SK-N-SH treated with all-trans-retinoic acid at 6 μM for 48 hours (cell line): ENCODE data around the gene FASN.

Source experiments
- ATAC-seq: fragments of 200-7000 bp; cut with Tn5 transposase; 3 replicates; pipeline ENCODE4 v1.9.1; 2020; ENCODE audit warnings: mild to moderate bottlenecking, moderate library complexity
- ARNTL ChIP-seq: fragments of 450-650 bp; formaldehyde crosslinking; IDR thresholded peaks from 2 replicates; pipeline ENCODE4 v1.5.0; 2020; ENCODE audit warnings: low read depth, mild to moderate bottlenecking, moderate library complexity, borderline replicate concordance
- BACH2 ChIP-seq: fragments of 250-450 bp; sonication (Bioruptor Pico); IDR thresholded peaks from 2 replicates; pipeline ENCODE4 v1.9.0; 2021; ENCODE audit warnings: mild to moderate bottlenecking, borderline replicate concordance
- CREB5 ChIP-seq: fragments of 250-450 bp; sonication (Bioruptor Pico); IDR thresholded peaks from 2 replicates; pipeline ENCODE4 v1.5.1; 2020; ENCODE audit warnings: low read depth, mild to moderate bottlenecking, moderate library complexity
- CSDC2 ChIP-seq: fragments of 250-450 bp; sonication (Bioruptor Pico); IDR thresholded peaks from 2 replicates; pipeline ENCODE4 v1.5.0; 2020; ENCODE audit warnings: mild to moderate bottlenecking, moderate library complexity
- CSRNP3 ChIP-seq: fragments of 250-450 bp; sonication (Bioruptor Pico); IDR thresholded peaks from 2 replicates; pipeline ENCODE4 v1.5.1; 2021; ENCODE audit warnings: mild to moderate bottlenecking, moderate library complexity
- ESRRG ChIP-seq: fragments of 250-450 bp; sonication (Bioruptor Pico); IDR thresholded peaks from 2 replicates; pipeline ENCODE4 v1.6.1; 2021; ENCODE audit warnings: mild to moderate bottlenecking
- GLIS3 ChIP-seq: fragments of 250-450 bp; sonication (Bioruptor Pico); IDR thresholded peaks from 2 replicates; pipeline ENCODE4 v1.5.0; 2020; ENCODE audit warnings: mild to moderate bottlenecking, moderate library complexity
- ISL1 ChIP-seq: fragments of 250-450 bp; sonication (Bioruptor Pico); IDR thresholded peaks from 2 replicates; pipeline ENCODE4 v2.1.2; 2022; ENCODE audit warnings: mild to moderate bottlenecking, moderate library complexity
- OSR1 ChIP-seq: fragments of 250-450 bp; sonication (Bioruptor Pico); IDR thresholded peaks from 2 replicates; pipeline ENCODE4 v1.8.0; 2022; ENCODE audit warnings: moderate library complexity, mild to moderate bottlenecking, inconsistent platforms
- PATZ1 ChIP-seq: fragments of 250-450 bp; sonication (Bioruptor Pico); IDR thresholded peaks from 2 replicates; pipeline ENCODE4 v1.8.0; 2020; ENCODE audit warnings: mild to moderate bottlenecking, moderate library complexity, borderline replicate concordance
- POU6F1 ChIP-seq: fragments of 250-450 bp; sonication (Bioruptor Pico); IDR thresholded peaks from 2 replicates; pipeline ENCODE4 v1.8.0; 2021; ENCODE audit warnings: low read depth, mild to moderate bottlenecking, moderate library complexity, borderline replicate concordance
- PPARA ChIP-seq: fragments of 250-450 bp; sonication (Bioruptor Pico); IDR thresholded peaks from 2 replicates; pipeline ENCODE4 v1.5.0; 2020; ENCODE audit warnings: mild to moderate bottlenecking, borderline replicate concordance
- RARB ChIP-seq: fragments of 250-450 bp; sonication (Bioruptor Pico); IDR thresholded peaks from 2 replicates; pipeline ENCODE4 v1.8.0; 2021; ENCODE audit warnings: mild to moderate bottlenecking, moderate library complexity
- SNAI2 ChIP-seq: fragments of 250-450 bp; sonication (Bioruptor Pico); IDR thresholded peaks from 2 replicates; pipeline ENCODE4 v1.5.0; 2020; ENCODE audit warnings: mild to moderate bottlenecking, moderate library complexity
- TCF4 ChIP-seq: fragments of 250-450 bp; sonication (Bioruptor Pico); IDR thresholded peaks from 2 replicates; pipeline ENCODE4 v1.8.0; 2021; ENCODE audit warnings: mild to moderate bottlenecking, moderate library complexity, borderline replicate concordance
- TOX ChIP-seq: fragments of 250-450 bp; sonication (Bioruptor Pico); IDR thresholded peaks from 2 replicates; pipeline ENCODE4 v1.8.0; 2021; ENCODE audit warnings: mild to moderate bottlenecking, moderate library complexity, borderline replicate concordance
- ZC3H10 ChIP-seq: fragments of 250-450 bp; sonication (Bioruptor Pico); IDR thresholded peaks from 2 replicates; pipeline ENCODE4 v1.5.1; 2021; ENCODE audit warnings: mild to moderate bottlenecking, moderate library complexity
- ZFP3 ChIP-seq: fragments of 250-450 bp; sonication (Bioruptor Pico); IDR thresholded peaks from 2 replicates; pipeline ENCODE4 v1.5.0; 2020; ENCODE audit warnings: mild to moderate bottlenecking, moderate library complexity
- ZFP30 ChIP-seq: fragments of 450-650 bp; formaldehyde crosslinking; IDR thresholded peaks from 2 replicates; pipeline ENCODE4 v1.5.0; 2022; ENCODE audit warnings: mild to moderate bottlenecking, moderate library complexity
- ZNF565 ChIP-seq: fragments of 450-650 bp; formaldehyde crosslinking; conservative IDR thresholded peaks from 2 replicates; pipeline ENCODE4 v1.5.0; 2020; ENCODE audit warnings: low read depth, mild to moderate bottlenecking, moderate library complexity
- ZNF70 ChIP-seq: fragments of 450-650 bp; formaldehyde crosslinking; IDR thresholded peaks from 2 replicates; pipeline ENCODE4 v1.5.0; 2020; ENCODE audit warnings: mild to moderate bottlenecking, moderate library complexity
- ZNF8 ChIP-seq: fragments of 450-650 bp; formaldehyde crosslinking; IDR thresholded peaks from 2 replicates; pipeline ENCODE4 v1.5.0; 2020; ENCODE audit warnings: mild to moderate bottlenecking, moderate library complexity

FASN gene

GRCh38 chr17:82090549-82091263, 7.3 kb downstream of the FASN start:
- ATAC-seq = no peak
- TF ChIP-seq ESRRG (CRISPR knock-in tag) (no peak), ARNTL (no peak), ZNF565 (CRISPR knock-in tag) (no peak), POU6F1 (CRISPR knock-in tag) (no peak), RARB (CRISPR knock-in tag) (no peak), PATZ1 (CRISPR knock-in tag) (no peak), CREB5 (CRISPR knock-in tag) (no peak), ZNF8 (CRISPR knock-in tag) (no peak), GLIS3 (no peak), ISL1 (CRISPR knock-in tag) (no peak), ZFP30 (no peak), CSRNP3 (CRISPR knock-in tag) (no peak), SNAI2 (CRISPR knock-in tag) (no peak), CSDC2 (no peak), BACH2 (CRISPR knock-in tag) (no peak), ZC3H10 (CRISPR knock-in tag) (no peak), OSR1 (CRISPR knock-in tag) (no peak), ZNF70 (CRISPR knock-in tag) (no peak), TCF4 (CRISPR knock-in tag) (no peak), PPARA (no peak)

- ATAC-seq = no peak
- TF ChIP-seq PPARA = no peak
- no peak for TF ChIP-seq BACH2 (CRISPR knock-in tag)
- TF ChIP-seq CREB5 (CRISPR knock-in tag) = no peak
- TF ChIP-seq ZNF70 (CRISPR knock-in tag) = no peak
- no peak for TF ChIP-seq ZFP3
Measured at GRCh38 chr17:82089723-82090548, 8.1 kb downstream of the FASN start.

- no peak for ATAC-seq
- TF ChIP-seq BACH2 (CRISPR knock-in tag) = no peak
- no peak for TF ChIP-seq ARNTL
- no peak for TF ChIP-seq CSRNP3 (CRISPR knock-in tag)
- TF ChIP-seq TOX (CRISPR knock-in tag) = no peak
- no peak for TF ChIP-seq POU6F1 (CRISPR knock-in tag)
- no peak for TF ChIP-seq OSR1 (CRISPR knock-in tag)
- no peak for TF ChIP-seq ZNF565 (CRISPR knock-in tag)
- no peak for TF ChIP-seq CSDC2
- no peak for TF ChIP-seq ZNF8 (CRISPR knock-in tag)
- TF ChIP-seq TCF4 (CRISPR knock-in tag) = no peak
Measured at GRCh38 chr17:82088838-82089722, 9.0 kb downstream of the FASN start.
